SJCRH30 (cell line): ENCODE measurements around the gene BCKDHB. TPM values are rescaled to one million over a fixed set of nuclear protein-coding genes. Genes with fewer than 3 reads are reported as not detected.

ENCODE experiments used
- DNase-seq, 2 experiments: peaks; one replicate each; pipeline ENCODE4 v3.0.0-alpha.2; 2015 to 2020
- H3K27ac ChIP-seq: fragments of 250-450 bp; sonication (Bioruptor Pico); 2 replicates; pipeline ENCODE4 v1.5.1; 2020; ENCODE audit warnings: mild to moderate bottlenecking, moderate library complexity
- H3K27me3 ChIP-seq: fragments of 250-450 bp; sonication (Bioruptor Pico); 2 replicates; pipeline ENCODE4 v1.5.1; 2020; ENCODE audit warnings: mild to moderate bottlenecking, moderate library complexity
- H3K36me3 ChIP-seq: fragments of 250-450 bp; sonication (Bioruptor Pico); 2 replicates; pipeline ENCODE4 v1.5.1; 2020; ENCODE audit warnings: mild to moderate bottlenecking, moderate library complexity
- H3K4me1 ChIP-seq: fragments of 250-450 bp; sonication (Bioruptor Pico); 2 replicates; pipeline ENCODE4 v1.5.1; 2020; ENCODE audit warnings: mild to moderate bottlenecking, moderate library complexity
- H3K4me3 ChIP-seq: fragments of 250-450 bp; sonication (Bioruptor Pico); 2 replicates; pipeline ENCODE4 v1.5.1; 2020; ENCODE audit warnings: mild to moderate bottlenecking, moderate library complexity
- H3K9me3 ChIP-seq: fragments of 250-450 bp; sonication (Bioruptor Pico); replicated peaks from 2 replicates; pipeline ENCODE4 v1.5.1; 2020; ENCODE audit warnings: mild to moderate bottlenecking, moderate library complexity
- total RNA-seq: library from RNA; depleted of rRNA; stranded (reverse); fragments of >200 nt; shearing (Covaris generic); gene quantifications from 2 replicates; pipeline ENCODE4 v1.2.3, GENCODE V29; 2014

The BCKDHB gene
- total RNA-seq, 1 experiment from 2014 or later = 26.8 TPM

- peak; percentile 72 to 86 for DNase-seq
- no peak overlapping the region for H3K4me3 ChIP-seq
- no peaks in the 10 kb centered on the region for H3K27me3 ChIP-seq
- H3K36me3 ChIP-seq = peaks cover 30% of the 10 kb centered on the region
- H3K4me1 ChIP-seq = peaks cover 22% of the 10 kb centered on the region
- no peaks in the 10 kb centered on the region for H3K9me3 ChIP-seq
- H3K27ac ChIP-seq = no peak overlapping the region
Observed at GRCh38 chr6:80133020-80133419, 26.5 kb downstream of the BCKDHB start.

- Histone ChIP-seq H3K4me1 (peaks cover 13% of the 10 kb centered on the region), H3K9me3 (0 out of 2 replicates have a peak, but pooled peaks cover 3% of the 10 kb centered on the region), H3K4me3 (no peak overlapping the region), H3K27ac (no peak overlapping the region), H3K27me3 (no peaks in the 10 kb centered on the region), H3K36me3 (peaks cover 28% of the 10 kb centered on the region)
- DNase-seq = no peak
Observed at GRCh38 chr6:80134065-80134464, 27.6 kb downstream of the BCKDHB start.

- no peaks in the 10 kb centered on the region for H3K27me3 ChIP-seq
- H3K36me3 ChIP-seq = peaks cover 24% of the 10 kb centered on the region
- no peak overlapping the region for H3K27ac ChIP-seq
- H3K9me3 ChIP-seq = 0 out of 2 replicates have a peak, but pooled peaks cover 3% of the 10 kb centered on the region
- H3K4me1 ChIP-seq = peaks cover 14% of the 10 kb centered on the region
- H3K4me3 ChIP-seq = no peak overlapping the region
- DNase-seq = no peak
Observed at GRCh38 chr6:80142586-80142985, 36.1 kb downstream of the BCKDHB start.

- DNase-seq = peak; percentile 49 to 69
- no peak overlapping the region for H3K27ac ChIP-seq
- H3K27me3 ChIP-seq = no peaks in the 10 kb centered on the region
- H3K36me3 ChIP-seq = peaks cover 33% of the 10 kb centered on the region
- peaks cover 5% of the 10 kb centered on the region; the same call in 1 of the 2 replicates for H3K9me3 ChIP-seq
- H3K4me3 ChIP-seq = no peak overlapping the region
- H3K4me1 ChIP-seq = peaks cover 14% of the 10 kb centered on the region
Observed at GRCh38 chr6:80143419-80143937, 37.0 kb downstream of the BCKDHB start.

GRCh38 chr6:80144753-80145315 lies 38.4 kb downstream of the BCKDHB start:
- Histone ChIP-seq H3K27me3 (no peaks in the 10 kb centered on the region), H3K36me3 (peaks cover 34% of the 10 kb centered on the region), H3K4me1 (peaks cover 14% of the 10 kb centered on the region), H3K4me3 (no peak overlapping the region), H3K27ac (no peak overlapping the region), H3K9me3 (peaks cover 6% of the 10 kb centered on the region; the same call in 1 of the 2 replicates)
- DNase-seq = no peak

- peaks cover 14% of the 10 kb centered on the region for H3K4me1 ChIP-seq
- no peaks in the 10 kb centered on the region for H3K27me3 ChIP-seq
- no peak overlapping the region for H3K27ac ChIP-seq
- no peak overlapping the region for H3K4me3 ChIP-seq
- H3K36me3 ChIP-seq = peaks cover 34% of the 10 kb centered on the region
- no peak for DNase-seq
- H3K9me3 ChIP-seq = peaks cover 6% of the 10 kb centered on the region; the same call in 1 of the 2 replicates
Observed at GRCh38 chr6:80145509-80145908, 39.0 kb downstream of the BCKDHB start.

GRCh38 chr6:80145921-80146320 lies 39.5 kb downstream of the BCKDHB start:
- H3K27ac ChIP-seq = no peak overlapping the region
- no peak overlapping the region for H3K4me3 ChIP-seq
- no peak for DNase-seq
- H3K36me3 ChIP-seq = peaks cover 34% of the 10 kb centered on the region
- H3K4me1 ChIP-seq = peaks cover 14% of the 10 kb centered on the region
- no peaks in the 10 kb centered on the region for H3K27me3 ChIP-seq
- H3K9me3 ChIP-seq = peaks cover 6% of the 10 kb centered on the region; the same call in 1 of the 2 replicates

GRCh38 chr6:80148220-80148619 lies 41.7 kb downstream of the BCKDHB start:
- Histone ChIP-seq H3K36me3 (peaks cover 30% of the 10 kb centered on the region), H3K27me3 (no peaks in the 10 kb centered on the region), H3K27ac (no peak overlapping the region), H3K4me3 (no peak overlapping the region), H3K9me3 (peaks cover 6% of the 10 kb centered on the region; the same call in 1 of the 2 replicates), H3K4me1 (peaks cover 4% of the 10 kb centered on the region)
- no peak for DNase-seq

- H3K36me3 ChIP-seq = peaks cover 23% of the 10 kb centered on the region
- no peak overlapping the region for H3K27ac ChIP-seq
- no peaks in the 10 kb centered on the region for H3K4me1 ChIP-seq
- peaks cover 6% of the 10 kb centered on the region; the same call in 1 of the 2 replicates for H3K9me3 ChIP-seq
- DNase-seq = no peak
- no peaks in the 10 kb centered on the region for H3K27me3 ChIP-seq
- no peak overlapping the region for H3K4me3 ChIP-seq
Observed at GRCh38 chr6:80151635-80152034, 45.2 kb downstream of the BCKDHB start.

GRCh38 chr6:80154160-80154559 lies 47.7 kb downstream of the BCKDHB start:
- Histone ChIP-seq H3K27me3 (no peaks in the 10 kb centered on the region), H3K4me3 (no peak overlapping the region), H3K9me3 (no peaks in the 10 kb centered on the region), H3K36me3 (peaks cover 4% of the 10 kb centered on the region; the same call in 1 of the 2 replicates), H3K27ac (no peak overlapping the region), H3K4me1 (no peaks in the 10 kb centered on the region)
- DNase-seq = no peak

- no peak for DNase-seq
- H3K9me3 ChIP-seq = no peaks in the 10 kb centered on the region
- H3K36me3 ChIP-seq = peaks cover 4% of the 10 kb centered on the region; the same call in 1 of the 2 replicates
- H3K27me3 ChIP-seq = no peaks in the 10 kb centered on the region
- no peaks in the 10 kb centered on the region for H3K4me1 ChIP-seq
- H3K27ac ChIP-seq = no peak overlapping the region
- no peak overlapping the region for H3K4me3 ChIP-seq
Observed at GRCh38 chr6:80156221-80156620, 49.8 kb downstream of the BCKDHB start.

GRCh38 chr6:80158478-80158989 lies 52.1 kb downstream of the BCKDHB start:
- DNase-seq = no peak
- no peaks in the 10 kb centered on the region; the same call in 1 of the 2 replicates for H3K4me1 ChIP-seq
- H3K36me3 ChIP-seq = no peaks in the 10 kb centered on the region; the same call in 1 of the 2 replicates
- H3K9me3 ChIP-seq = no peaks in the 10 kb centered on the region
- H3K27ac ChIP-seq = no peak overlapping the region
- H3K4me3 ChIP-seq = no peak overlapping the region
- H3K27me3 ChIP-seq = no peaks in the 10 kb centered on the region

GRCh38 chr6:80161434-80161833 lies 55.0 kb downstream of the BCKDHB start:
- H3K36me3 ChIP-seq = no peaks in the 10 kb centered on the region; the same call in 1 of the 2 replicates
- no peaks in the 10 kb centered on the region for H3K9me3 ChIP-seq

GRCh38 chr6:80163754-80164187 lies 57.3 kb downstream of the BCKDHB start:
- no peak overlapping the region for H3K27ac ChIP-seq
- peaks cover 7% of the 10 kb centered on the region for H3K36me3 ChIP-seq
- H3K4me1 ChIP-seq = peaks cover 19% of the 10 kb centered on the region
- H3K4me3 ChIP-seq = no peak overlapping the region
- no peaks in the 10 kb centered on the region for H3K27me3 ChIP-seq
- no peaks in the 10 kb centered on the region for H3K9me3 ChIP-seq
- DNase-seq = peak in 1 of 2 experiments; percentile 8

More at GRCh38 chr6:80161434-80161833, 55.0 kb downstream of the BCKDHB start:
- H3K27ac ChIP-seq = no peak overlapping the region
- H3K4me1 ChIP-seq = peaks cover 19% of the 10 kb centered on the region
- H3K4me3 ChIP-seq = no peak overlapping the region
- DNase-seq = no peak
- no peaks in the 10 kb centered on the region for H3K27me3 ChIP-seq

GRCh38 chr6:80165143-80165542 lies 58.7 kb downstream of the BCKDHB start:
- DNase-seq = peak; percentile 16 to 43
- peak overlapping the region; percentile 51 for H3K27ac ChIP-seq
- no peak overlapping the region for H3K4me3 ChIP-seq
- H3K9me3 ChIP-seq = no peaks in the 10 kb centered on the region
- peaks cover 7% of the 10 kb centered on the region for H3K36me3 ChIP-seq
- peaks cover 19% of the 10 kb centered on the region for H3K4me1 ChIP-seq
- H3K27me3 ChIP-seq = no peaks in the 10 kb centered on the region
